T-helper 17 cell (primary cell): ENCODE measurements around the gene ENTPD3. TPM values are rescaled to one million over a fixed set of nuclear protein-coding genes. Genes with fewer than 3 reads are reported as not detected.

Experiments used
- ATAC-seq: fragments of 150-1000 bp; cut with Tn5 transposase; 2 replicates; pipeline ENCODE4 v1.10.0; 2021; ENCODE audit warnings: mild to moderate bottlenecking, moderate library complexity
- DNase-seq, 3 donors: peaks; one replicate each; pipeline versions ENCODE4 v3.0.0 to v3.0.0-alpha.2; 2020 to 2021
- H3K9me3 ChIP-seq: one replicate; pipeline ENCODE4 v1.7.0; 2013; ENCODE audit warnings: low read length, mild to moderate bottlenecking; ENCODE audit not compliant: control insufficient read depth, poor library complexity, severe bottlenecking
- H3K27ac Mint-ChIP-seq: one replicate; pipeline ENCODE4 v1.8.0; 2022; ENCODE audit warnings: mild to moderate bottlenecking, moderate library complexity, mixed read lengths
- H3K27me3 Mint-ChIP-seq: one replicate; pipeline ENCODE4 v1.8.0; 2022; ENCODE audit warnings: mixed read lengths
- H3K36me3 Mint-ChIP-seq: one replicate; pipeline ENCODE4 v1.8.0; 2022; ENCODE audit warnings: low read depth, mixed read lengths
- H3K4me1 Mint-ChIP-seq: one replicate; pipeline ENCODE4 v1.8.0; 2022; ENCODE audit warnings: mild to moderate bottlenecking, mixed read lengths
- H3K4me3 Mint-ChIP-seq: one replicate; pipeline ENCODE4 v1.8.0; 2022; ENCODE audit warnings: mild to moderate bottlenecking, moderate library complexity, mixed read lengths
- total RNA-seq, 4 donors: library from RNA in 2 of 4; stranded (reverse) in 2 of 4; gene quantifications; one replicate each; pipeline ENCODE4 v1.2.3 and lab custom pipeline; 2022 to 2026

Gene ENTPD3, protein sequence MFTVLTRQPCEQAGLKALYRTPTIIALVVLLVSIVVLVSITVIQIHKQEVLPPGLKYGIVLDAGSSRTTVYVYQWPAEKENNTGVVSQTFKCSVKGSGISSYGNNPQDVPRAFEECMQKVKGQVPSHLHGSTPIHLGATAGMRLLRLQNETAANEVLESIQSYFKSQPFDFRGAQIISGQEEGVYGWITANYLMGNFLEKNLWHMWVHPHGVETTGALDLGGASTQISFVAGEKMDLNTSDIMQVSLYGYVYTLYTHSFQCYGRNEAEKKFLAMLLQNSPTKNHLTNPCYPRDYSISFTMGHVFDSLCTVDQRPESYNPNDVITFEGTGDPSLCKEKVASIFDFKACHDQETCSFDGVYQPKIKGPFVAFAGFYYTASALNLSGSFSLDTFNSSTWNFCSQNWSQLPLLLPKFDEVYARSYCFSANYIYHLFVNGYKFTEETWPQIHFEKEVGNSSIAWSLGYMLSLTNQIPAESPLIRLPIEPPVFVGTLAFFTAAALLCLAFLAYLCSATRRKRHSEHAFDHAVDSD
- not detected for total RNA-seq
- total RNA-seq (lab: John Stamatoyannopoulos, UW) = 0 to 0.12 reads per million in 2 donors

DNA sequence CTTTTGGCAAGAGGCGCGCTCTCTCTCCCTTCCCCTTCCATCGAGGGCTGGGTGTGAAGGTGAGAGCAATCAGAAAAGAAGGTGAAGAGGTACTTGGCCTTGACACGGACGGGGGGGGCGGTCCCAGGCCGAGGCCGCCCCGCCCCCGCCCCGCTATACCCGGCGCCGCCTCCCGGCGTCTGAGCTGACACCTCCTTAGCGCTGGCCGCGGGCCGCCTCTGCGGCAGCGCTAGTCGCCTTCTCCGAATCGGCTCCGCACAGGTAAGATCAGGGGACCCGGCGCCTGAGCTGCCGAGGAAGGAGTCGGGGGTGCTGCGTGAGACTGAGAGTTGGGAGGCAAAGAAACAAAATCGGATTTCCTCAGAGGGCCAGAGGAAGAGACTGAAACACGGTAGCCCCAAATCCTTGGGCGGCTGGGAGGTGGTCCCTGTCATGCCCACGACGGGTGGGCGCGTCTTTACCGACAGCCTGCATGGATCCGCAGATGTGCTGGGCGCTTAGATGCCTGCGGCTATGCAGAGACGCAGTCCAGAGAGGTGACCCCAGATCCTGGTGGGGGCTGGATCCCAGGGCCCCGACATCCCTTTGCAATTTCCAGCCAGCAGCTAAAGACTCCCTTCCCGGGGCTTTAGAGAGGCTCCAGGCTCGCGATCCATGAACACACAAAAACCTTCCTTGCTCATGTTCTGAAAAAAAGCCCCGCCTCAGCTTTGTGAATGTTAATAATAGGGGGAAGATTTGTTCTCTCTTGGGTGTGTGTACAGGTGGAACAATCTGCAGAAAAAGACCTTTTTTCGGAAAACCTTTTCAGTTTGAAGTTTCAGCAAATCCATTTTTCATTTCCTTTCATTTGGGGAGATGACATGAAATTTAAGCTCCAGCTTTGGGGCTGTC lies at the start of gene ENTPD3:
TSS of gene ENTPD3 (plus strand) at position 184 of the 894 bp plus-strand sequence. CDS start 874 bp downstream, outside the sequence.
- Mint-ChIP-seq H3K27ac (no peak within 1 kb of the TSS), H3K36me3 (peaks cover 5% of the 10 kb centered on the region), H3K27me3 (peaks cover 34% of the 10 kb centered on the region), H3K4me1 (peaks cover 11% of the 10 kb centered on the region), H3K4me3 (peak within 1 kb of the TSS; percentile 81)
- ATAC-seq (peak; percentile 87), DNase-seq (peak in 2 of 3 donors; percentile 9 to 16)
- no peaks in the 10 kb centered on the region for H3K9me3 ChIP-seq

GRCh38 chr3:40339871-40340270 lies 47.1 kb upstream of the ENTPD3 start:
- no peaks in the 10 kb centered on the region for H3K36me3 Mint-ChIP-seq
- ATAC-seq = no peak
- no peaks in the 10 kb centered on the region for H3K9me3 ChIP-seq
- H3K27me3 Mint-ChIP-seq = no peaks in the 10 kb centered on the region
- H3K4me3 Mint-ChIP-seq = no peak overlapping the region
- no peak for DNase-seq
- H3K27ac Mint-ChIP-seq = no peak overlapping the region
- H3K4me1 Mint-ChIP-seq = peaks cover 5% of the 10 kb centered on the region

- no peak overlapping the region for H3K4me3 Mint-ChIP-seq
- peaks cover 5% of the 10 kb centered on the region for H3K4me1 Mint-ChIP-seq
- no peaks in the 10 kb centered on the region for H3K9me3 ChIP-seq
- no peak for ATAC-seq
- no peak for DNase-seq
- H3K27me3 Mint-ChIP-seq = no peaks in the 10 kb centered on the region
- H3K27ac Mint-ChIP-seq = no peak overlapping the region
- no peaks in the 10 kb centered on the region for H3K36me3 Mint-ChIP-seq
Observed at GRCh38 chr3:40340541-40341170, 46.3 kb upstream of the ENTPD3 start.

- H3K4me3 Mint-ChIP-seq = no peak overlapping the region
- no peaks in the 10 kb centered on the region for H3K27me3 Mint-ChIP-seq
- no peaks in the 10 kb centered on the region for H3K36me3 Mint-ChIP-seq
- no peak overlapping the region for H3K27ac Mint-ChIP-seq
- H3K9me3 ChIP-seq = no peaks in the 10 kb centered on the region
- ATAC-seq (no peak), DNase-seq (no peak)
- H3K4me1 Mint-ChIP-seq = peaks cover 5% of the 10 kb centered on the region
Observed at GRCh38 chr3:40341671-40342070, 45.3 kb upstream of the ENTPD3 start.

DNA sequence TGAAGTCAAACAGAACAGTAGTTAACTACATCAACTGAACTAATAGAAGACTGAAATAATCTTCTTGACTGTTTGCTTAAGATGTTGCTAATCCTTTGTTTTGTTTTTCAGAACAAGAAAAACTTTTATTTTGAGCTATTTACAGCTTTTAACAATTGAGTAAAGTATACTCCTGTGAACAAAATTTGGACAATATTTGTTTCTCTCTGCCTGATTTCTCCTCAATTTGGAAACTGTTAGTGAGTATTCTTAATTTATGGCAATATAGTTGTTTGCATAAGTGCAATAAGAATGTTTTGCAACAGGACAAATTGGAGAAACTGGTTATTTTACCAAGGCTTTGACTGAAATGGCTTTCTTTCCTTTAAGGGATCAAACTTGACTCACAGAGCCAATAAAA lies 36.5 kb upstream of the ENTPD3 start:
- no peak for DNase-seq
- Mint-ChIP-seq H3K4me3 (no peak overlapping the region), H3K4me1 (no peaks in the 10 kb centered on the region), H3K36me3 (peaks cover 4% of the 10 kb centered on the region), H3K27me3 (peaks cover 14% of the 10 kb centered on the region), H3K27ac (no peak overlapping the region)
- H3K9me3 ChIP-seq = no peaks in the 10 kb centered on the region
- ATAC-seq = no peak

DNA sequence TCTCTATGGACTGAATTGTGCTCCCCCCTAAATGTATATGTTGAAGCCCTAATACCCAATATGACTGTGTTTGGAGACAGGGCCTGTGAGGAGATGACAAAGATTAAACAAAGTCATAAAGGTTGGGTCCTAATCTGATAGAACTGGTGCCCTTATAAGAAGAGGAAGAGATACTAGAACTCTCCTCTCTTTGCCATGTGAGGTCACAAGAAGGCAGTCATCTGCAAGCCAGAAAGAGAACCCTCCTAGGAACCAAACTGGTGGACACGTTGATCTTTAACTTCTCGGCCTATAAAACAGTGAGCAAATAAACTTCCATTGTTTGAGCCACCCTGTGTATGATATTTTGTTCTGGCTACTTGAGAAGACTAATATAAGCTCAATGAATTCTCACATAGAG lies 31.6 kb upstream of the ENTPD3 start:
- H3K27ac Mint-ChIP-seq = no peak overlapping the region
- ATAC-seq (no peak), DNase-seq (no peak)
- H3K9me3 ChIP-seq = no peaks in the 10 kb centered on the region
- peaks cover 14% of the 10 kb centered on the region for H3K27me3 Mint-ChIP-seq
- H3K36me3 Mint-ChIP-seq = peaks cover 4% of the 10 kb centered on the region
- no peaks in the 10 kb centered on the region for H3K4me1 Mint-ChIP-seq
- H3K4me3 Mint-ChIP-seq = no peak overlapping the region

GRCh38 chr3:40358454-40358853 lies 28.5 kb upstream of the ENTPD3 start:
- no peaks in the 10 kb centered on the region for H3K9me3 ChIP-seq
- no peaks in the 10 kb centered on the region for H3K4me1 Mint-ChIP-seq
- no peak overlapping the region for H3K27ac Mint-ChIP-seq
- no peak overlapping the region for H3K4me3 Mint-ChIP-seq
- no peak for DNase-seq
- peaks cover 27% of the 10 kb centered on the region for H3K27me3 Mint-ChIP-seq
- ATAC-seq = no peak
- peaks cover 4% of the 10 kb centered on the region for H3K36me3 Mint-ChIP-seq

DNA sequence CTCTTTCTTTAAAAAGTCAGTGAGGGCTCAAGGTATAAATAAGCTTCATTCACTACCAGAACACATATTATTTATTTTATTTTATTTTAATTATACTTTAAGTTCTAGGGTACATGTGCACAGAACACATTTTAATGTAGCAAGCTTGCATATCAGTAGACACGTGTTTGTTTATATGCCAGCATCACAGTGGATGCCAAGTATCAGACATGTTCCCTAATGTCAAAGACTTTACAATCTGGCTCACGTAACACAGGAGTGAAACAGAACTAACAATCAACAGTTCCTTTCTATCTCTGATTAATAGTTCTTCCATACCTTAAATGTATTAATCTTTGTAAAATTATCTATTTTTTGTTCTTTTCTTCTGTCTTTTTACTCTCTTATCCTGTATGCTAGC lies 23.3 kb upstream of the ENTPD3 start:
- H3K36me3 Mint-ChIP-seq = peaks cover 3% of the 10 kb centered on the region
- peaks cover 28% of the 10 kb centered on the region for H3K27me3 Mint-ChIP-seq
- no peak overlapping the region for H3K4me3 Mint-ChIP-seq

GRCh38 chr3:40366203-40367162 lies 20.5 kb upstream of the ENTPD3 start:
- no peak overlapping the region for H3K27ac Mint-ChIP-seq
- H3K4me3 Mint-ChIP-seq = no peak overlapping the region
- peaks cover 30% of the 10 kb centered on the region for H3K27me3 Mint-ChIP-seq
- no peaks in the 10 kb centered on the region for H3K9me3 ChIP-seq
- DNase-seq (no peak), ATAC-seq (no peak)
- H3K36me3 Mint-ChIP-seq = peaks cover 3% of the 10 kb centered on the region
- H3K4me1 Mint-ChIP-seq = no peaks in the 10 kb centered on the region

More for the DNA sequence above, 23.3 kb upstream of the ENTPD3 start:
- no peak for ATAC-seq
- no peak for DNase-seq
- Mint-ChIP-seq H3K27ac (no peak overlapping the region), H3K4me1 (no peaks in the 10 kb centered on the region)
- no peaks in the 10 kb centered on the region for H3K9me3 ChIP-seq

- DNase-seq = no peak
- no peak overlapping the region for H3K27ac Mint-ChIP-seq
Observed at GRCh38 chr3:40369716-40370115, 17.3 kb upstream of the ENTPD3 start.

GRCh38 chr3:40377822-40378221 lies 9.2 kb upstream of the ENTPD3 start:
- ATAC-seq = no peak
- DNase-seq = no peak
- H3K36me3 Mint-ChIP-seq = no peaks in the 10 kb centered on the region
- no peak overlapping the region for H3K4me3 Mint-ChIP-seq
- no peaks in the 10 kb centered on the region for H3K27me3 Mint-ChIP-seq
- H3K4me1 Mint-ChIP-seq = no peaks in the 10 kb centered on the region
- H3K27ac Mint-ChIP-seq = no peak overlapping the region
- H3K9me3 ChIP-seq = no peaks in the 10 kb centered on the region

More at GRCh38 chr3:40369716-40370115, 17.3 kb upstream of the ENTPD3 start:
- H3K4me3 Mint-ChIP-seq = no peak overlapping the region
- no peaks in the 10 kb centered on the region for H3K36me3 Mint-ChIP-seq
- H3K4me1 Mint-ChIP-seq = no peaks in the 10 kb centered on the region
- peaks cover 18% of the 10 kb centered on the region for H3K27me3 Mint-ChIP-seq
- ATAC-seq = no peak
- H3K9me3 ChIP-seq = no peaks in the 10 kb centered on the region

DNA sequence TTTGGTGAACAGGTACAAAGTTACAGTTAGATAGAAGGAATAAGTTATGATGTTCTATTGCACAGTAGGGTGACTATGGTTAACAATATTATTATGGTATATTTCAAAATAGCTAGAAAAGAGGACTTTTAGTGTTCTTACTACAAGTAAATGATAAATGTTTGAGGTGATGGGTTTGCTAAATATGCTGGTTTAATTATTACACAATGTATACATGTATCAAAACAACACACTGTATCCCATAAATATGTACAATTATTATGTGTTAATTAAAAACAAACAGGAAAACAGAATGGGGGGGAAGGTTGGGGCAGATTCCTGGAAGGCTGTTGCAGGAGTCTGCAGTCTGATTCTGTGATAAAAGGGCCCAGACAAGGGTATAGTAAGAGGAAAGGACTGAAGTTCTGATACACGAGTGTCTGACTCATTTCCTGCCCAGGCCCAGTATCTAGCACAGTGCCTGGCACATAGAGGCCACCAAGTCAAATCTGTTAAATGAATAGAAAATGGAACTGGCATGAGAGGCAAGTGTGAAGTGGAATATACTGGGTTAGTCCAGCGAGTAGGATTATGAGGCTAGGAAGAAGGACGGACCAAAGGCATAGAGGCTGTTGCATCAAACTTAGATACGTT lies 7.2 kb upstream of the ENTPD3 start:
- no peak for ATAC-seq
- no peak for DNase-seq
- H3K4me1 Mint-ChIP-seq = no peaks in the 10 kb centered on the region
- no peak overlapping the region for H3K4me3 Mint-ChIP-seq
- no peaks in the 10 kb centered on the region for H3K9me3 ChIP-seq
- no peaks in the 10 kb centered on the region for H3K36me3 Mint-ChIP-seq
- H3K27me3 Mint-ChIP-seq = no peaks in the 10 kb centered on the region
- no peak overlapping the region for H3K27ac Mint-ChIP-seq
